ENCODE results near the gene UVSSA. TPM values are rescaled to one million over a fixed set of nuclear protein-coding genes. Genes with fewer than 3 reads are reported as not detected.
"Not testable (repeated sequence)": the region's sequence is repeated elsewhere in the genome, so short reads cannot be mapped to it uniquely, and the experiment has no call there.

The UVSSA gene
- total RNA-seq, 1 experiment from 2014 or later = 6.0 TPM

GRCh38 chr4:1326751-1327525 is 20.1 kb upstream of the UVSSA start:
- in situ Hi-C loops (cut with HindIII; ENCODE audit: low pct_unique_long_range_greater_than_20kb, low sequenced_read_pairs) = no loop called here
- no peak for DNase-seq (ENCODE audit: low read depth, low spot score)

DNA sequence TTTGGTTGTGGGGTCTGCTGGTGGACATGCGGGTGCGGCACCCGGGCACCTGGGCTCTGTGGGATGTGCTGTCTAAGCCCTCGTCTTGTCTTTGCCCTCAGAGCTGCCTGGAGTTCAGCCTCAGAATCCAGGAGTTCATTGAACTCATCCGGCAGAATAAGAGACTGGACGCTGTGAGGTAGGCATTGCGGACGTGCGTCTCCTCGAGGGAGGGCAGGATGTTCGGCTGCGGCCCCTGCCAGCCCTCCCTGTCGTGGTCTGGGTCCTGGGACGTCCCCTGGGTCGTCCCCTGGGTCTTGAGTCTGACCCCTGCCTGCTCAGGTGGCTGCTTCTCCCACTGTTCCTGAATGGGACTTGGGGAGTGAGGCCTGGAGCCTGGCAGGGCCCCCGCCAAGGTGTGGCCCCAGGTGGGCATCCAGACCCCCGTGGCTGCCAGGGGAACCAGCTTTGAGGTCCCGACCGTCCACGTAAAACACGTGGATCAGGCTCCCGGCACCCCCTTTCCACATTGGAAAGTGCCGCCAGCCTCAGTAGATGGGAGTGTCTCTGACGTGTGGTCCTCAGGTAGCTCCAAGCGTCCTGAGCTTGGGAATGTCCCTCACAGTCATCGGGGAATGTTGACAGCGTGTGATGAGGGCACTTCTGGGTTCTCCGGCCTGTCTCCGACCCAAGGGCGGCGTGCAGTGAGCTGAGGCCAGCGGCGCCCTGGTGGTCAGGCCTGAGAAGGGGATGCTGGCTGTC is 19.3 kb upstream of the UVSSA start:
- DNase-seq (ENCODE audit: low read depth, low spot score) = no peak
- in situ Hi-C loops (cut with HindIII; ENCODE audit: low pct_unique_long_range_greater_than_20kb, low sequenced_read_pairs) = no loop called here

DNA sequence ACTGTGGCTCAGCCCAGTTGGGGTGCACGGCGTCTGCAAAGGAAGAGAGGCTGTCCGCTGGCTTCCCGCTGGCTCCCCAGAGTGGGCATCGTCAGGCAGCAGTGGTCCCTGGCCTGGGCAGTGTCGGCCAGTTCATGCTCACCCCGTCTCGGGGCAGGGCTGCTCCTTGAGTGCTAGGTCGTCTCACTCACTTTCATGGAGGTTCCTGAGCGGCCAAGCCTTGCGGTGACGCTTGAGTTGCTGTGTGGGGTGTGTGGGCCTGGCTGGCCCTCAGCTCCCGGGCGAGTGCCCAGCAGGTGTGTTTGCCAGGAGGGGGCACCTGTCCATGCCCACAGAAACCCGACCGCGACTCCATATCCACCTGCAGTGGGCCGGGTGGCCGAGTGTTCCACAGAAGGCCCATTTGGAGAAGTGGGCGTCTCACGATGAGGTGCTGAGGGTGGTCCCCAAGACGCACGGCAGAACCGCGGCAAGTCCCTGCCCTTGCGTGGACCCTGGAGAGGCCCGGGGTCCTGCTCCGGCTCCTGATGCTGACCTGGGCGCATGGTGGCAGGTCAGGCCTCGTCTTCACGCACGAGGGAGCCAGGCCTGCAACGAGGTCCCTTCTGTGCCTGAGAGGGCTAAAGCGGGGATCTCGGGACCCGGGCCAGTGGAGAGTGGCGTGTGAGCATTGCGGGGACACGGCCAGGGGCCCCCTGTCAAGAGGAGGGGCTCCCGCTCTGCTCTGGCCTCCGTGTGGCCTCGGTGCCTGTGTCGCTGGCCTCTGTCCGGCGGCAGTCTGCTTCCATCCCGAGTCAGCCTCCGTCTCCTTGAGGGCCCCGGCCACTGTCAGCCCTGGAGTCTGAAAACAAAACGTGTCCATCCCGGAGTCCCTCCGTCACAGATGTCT is 18.5 kb upstream of the UVSSA start:
- no peak for DNase-seq (ENCODE audit: low read depth, low spot score)
- in situ Hi-C loops (cut with HindIII; ENCODE audit: low pct_unique_long_range_greater_than_20kb, low sequenced_read_pairs) = no loop called here

GRCh38 chr4:1329408-1330371 is 17.3 kb upstream of the UVSSA start:
- DNase-seq (ENCODE audit: low read depth, low spot score) = no peak
- in situ Hi-C loops (cut with HindIII; ENCODE audit: low pct_unique_long_range_greater_than_20kb, low sequenced_read_pairs) = no loop called here

DNA sequence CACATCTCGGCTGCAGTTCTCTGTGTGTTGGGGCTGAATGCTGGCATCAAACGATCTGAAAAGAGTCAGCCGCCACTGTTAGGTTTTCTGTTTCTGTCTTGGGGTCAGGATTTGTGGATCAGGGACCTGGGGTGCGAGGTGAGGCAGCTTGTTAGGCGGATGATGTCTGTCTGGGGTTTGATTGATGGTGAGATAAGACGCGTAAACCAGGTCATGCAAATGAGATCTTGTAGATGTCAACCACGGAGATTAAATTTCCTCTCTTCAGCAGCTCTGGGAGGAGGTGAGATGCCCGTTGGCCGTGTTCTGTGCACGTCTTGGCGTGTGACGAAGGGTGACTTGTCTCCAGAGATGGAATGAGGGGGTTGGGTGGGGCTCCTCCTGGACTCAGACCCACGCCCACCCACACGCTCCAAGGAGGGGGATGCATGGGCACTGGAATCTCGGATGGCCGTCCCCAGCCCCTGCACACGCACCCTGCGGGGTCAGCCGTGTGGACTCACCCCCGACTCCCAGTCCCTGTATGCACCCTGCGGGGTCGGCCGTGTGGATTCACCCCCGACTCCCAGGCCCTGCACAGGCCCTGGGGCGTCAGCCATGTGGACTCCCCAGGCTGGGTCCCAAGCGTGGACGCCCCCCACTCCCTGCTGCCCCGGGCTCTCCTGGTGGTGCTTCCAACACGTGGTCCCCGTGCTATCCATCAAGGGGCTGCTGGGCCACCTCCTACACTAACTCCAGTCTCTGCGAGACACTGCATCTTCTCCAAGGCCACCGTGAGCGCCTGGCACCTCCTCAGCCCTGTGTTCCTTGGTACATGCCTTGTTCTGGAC is 16.0 kb upstream of the UVSSA start:
- in situ Hi-C loops (cut with HindIII; ENCODE audit: low pct_unique_long_range_greater_than_20kb, low sequenced_read_pairs) = no loop called here
- DNase-seq (ENCODE audit: low read depth, low spot score) = no peak

- in situ Hi-C loops (cut with HindIII; ENCODE audit: low pct_unique_long_range_greater_than_20kb, low sequenced_read_pairs) = no loop called here
- no peak for DNase-seq (ENCODE audit: low read depth, low spot score)
Observed at GRCh38 chr4:1331591-1332353, 15.2 kb upstream of the UVSSA start.

DNA sequence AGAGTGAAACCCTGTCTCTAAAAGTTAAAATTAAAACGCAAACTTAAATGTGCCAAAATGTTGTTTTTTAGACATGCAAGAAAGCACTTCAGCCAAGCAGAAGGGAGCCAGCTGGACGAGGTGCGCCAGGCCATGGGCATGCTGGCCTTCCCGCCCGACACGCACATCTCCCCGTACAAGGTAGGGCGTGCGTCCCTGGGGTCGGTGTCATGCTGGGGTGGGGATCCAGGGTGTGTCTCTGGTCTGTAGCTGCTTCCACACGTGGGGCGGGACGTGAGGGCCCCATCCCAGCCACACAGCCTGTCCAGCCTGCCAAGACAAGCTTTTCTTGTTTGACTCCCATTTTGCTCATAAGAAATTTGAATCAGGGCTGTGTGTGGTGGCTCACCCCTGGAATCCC is 14.3 kb upstream of the UVSSA start:
- in situ Hi-C loops (cut with HindIII; ENCODE audit: low pct_unique_long_range_greater_than_20kb, low sequenced_read_pairs) = no loop called here

GRCh38 chr4:1333256-1333655 is 13.8 kb upstream of the UVSSA start:
- DNase-seq (ENCODE audit: low read depth, low spot score) = no peak
- in situ Hi-C loops (cut with HindIII; ENCODE audit: low pct_unique_long_range_greater_than_20kb, low sequenced_read_pairs) = no loop called here

More for the DNA sequence above, 14.3 kb upstream of the UVSSA start:
- DNase-seq (ENCODE audit: low read depth, low spot score) = no peak

GRCh38 chr4:1333851-1334578 is 13.0 kb upstream of the UVSSA start:
- in situ Hi-C loops (cut with HindIII; ENCODE audit: low pct_unique_long_range_greater_than_20kb, low sequenced_read_pairs); DNase-seq (ENCODE audit: low read depth, low spot score): not testable (repeated sequence)

GRCh38 chr4:1334579-1334895 is 12.5 kb upstream of the UVSSA start:
- no peak for DNase-seq (ENCODE audit: low read depth, low spot score)
- in situ Hi-C loops (cut with HindIII; ENCODE audit: low pct_unique_long_range_greater_than_20kb, low sequenced_read_pairs) = no loop called here

DNA sequence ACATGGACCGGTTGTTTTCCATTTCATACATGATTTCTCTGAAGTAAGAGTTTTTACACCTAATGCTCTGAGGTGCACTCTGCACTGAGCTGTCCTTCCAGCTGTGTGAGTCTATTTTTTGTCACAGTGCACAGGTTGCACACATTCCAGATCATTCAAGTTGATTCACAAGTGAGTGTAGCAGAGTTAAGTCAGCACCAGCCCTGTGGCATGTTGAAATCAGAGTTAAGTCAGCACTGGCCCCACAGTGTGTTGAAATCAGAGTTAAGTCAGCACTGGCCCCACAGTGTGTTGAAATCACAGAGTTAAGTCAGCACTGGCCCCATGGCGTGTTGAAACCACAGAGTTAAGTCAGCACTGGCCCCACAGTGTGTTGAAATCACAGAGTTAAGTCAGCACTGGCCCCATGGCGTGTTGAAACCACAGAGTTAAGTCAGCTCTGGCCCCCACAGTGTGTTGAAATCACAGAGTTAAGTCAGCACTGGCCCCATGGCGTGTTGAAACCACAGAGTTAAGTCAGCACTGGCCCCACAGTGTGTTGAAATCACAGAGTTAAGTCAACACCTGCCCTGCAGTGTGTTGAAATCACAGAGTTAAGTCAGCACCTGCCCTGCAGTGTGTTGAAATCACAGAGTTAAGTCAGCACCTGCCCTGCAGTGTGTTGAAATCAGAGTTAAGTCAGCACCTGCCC is 11.7 kb upstream of the UVSSA start:
- in situ Hi-C loops (cut with HindIII; ENCODE audit: low pct_unique_long_range_greater_than_20kb, low sequenced_read_pairs); DNase-seq (ENCODE audit: low read depth, low spot score): not testable (repeated sequence)

GRCh38 chr4:1336088-1336491 is 10.9 kb upstream of the UVSSA start:
- in situ Hi-C loops (cut with HindIII; ENCODE audit: low pct_unique_long_range_greater_than_20kb, low sequenced_read_pairs) = no loop called here
- no peak for DNase-seq (ENCODE audit: low read depth, low spot score)

GRCh38 chr4:1337376-1337831 is 9.6 kb upstream of the UVSSA start:
- in situ Hi-C loops (cut with HindIII; ENCODE audit: low pct_unique_long_range_greater_than_20kb, low sequenced_read_pairs) = no loop called here
- no peak for DNase-seq (ENCODE audit: low read depth, low spot score)

DNA sequence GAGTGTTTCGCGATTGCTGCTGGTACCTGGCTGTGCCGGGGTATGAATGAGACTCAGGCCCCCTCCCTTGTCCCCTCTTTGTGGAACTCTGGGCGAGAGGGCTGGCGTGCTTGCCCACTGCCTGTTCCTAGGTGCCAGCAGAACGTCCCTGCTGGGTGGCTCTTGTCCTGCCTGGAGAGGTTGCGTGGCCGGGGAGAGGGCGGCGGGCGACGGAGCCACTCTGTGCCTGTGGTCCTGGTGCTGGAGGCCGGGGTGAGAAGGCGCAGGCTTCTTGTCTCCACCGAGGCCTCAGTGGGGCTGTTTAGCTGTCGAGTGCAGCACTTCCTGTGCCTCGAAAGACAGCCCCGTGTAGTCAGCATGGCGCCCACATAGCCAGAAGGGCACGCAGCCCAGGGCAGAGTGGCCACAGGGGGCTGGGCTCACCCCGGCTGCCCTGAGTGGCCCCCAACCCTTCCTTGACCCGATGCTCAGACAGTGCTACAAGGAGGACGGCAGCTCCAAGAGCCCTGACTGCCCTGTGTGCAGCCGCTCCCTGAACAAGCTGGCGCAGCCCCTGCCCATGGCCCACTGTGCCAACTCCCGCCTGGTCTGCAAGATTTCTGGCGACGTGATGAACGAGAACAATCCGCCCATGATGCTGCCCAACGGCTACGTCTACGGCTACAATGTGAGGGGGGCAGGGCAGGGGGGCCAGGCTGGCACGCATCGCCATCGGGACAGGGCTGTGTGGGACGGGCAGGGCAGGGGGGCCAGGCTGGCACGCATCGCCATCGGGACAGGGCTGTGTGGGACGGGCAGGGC is 8.9 kb upstream of the UVSSA start:
- no peak for DNase-seq (ENCODE audit: low read depth, low spot score)
- in situ Hi-C loops (cut with HindIII; ENCODE audit: low pct_unique_long_range_greater_than_20kb, low sequenced_read_pairs) = no loop called here
